Left forelimb (tissue), 1 donor: ENCODE measurements around the gene MUSTN1.

Experiments used
- DNase-seq: peaks from one replicate; pipeline ENCODE4 v3.0.0-alpha.2; 2018; ENCODE audit warnings: low spot score

Gene MUSTN1

GRCh38 chr3:52852419-52852818 is 17.6 kb upstream of the MUSTN1 start:
- no peak for DNase-seq

- no peak for DNase-seq
These were observed 16.5 kb upstream of the MUSTN1 start for GRCh38 chr3:52851348-52851747.

GRCh38 chr3:52849656-52850055 is 14.8 kb upstream of the MUSTN1 start:
- DNase-seq: no peak

- no peak for DNase-seq
These were observed 13.8 kb upstream of the MUSTN1 start for GRCh38 chr3:52848617-52849016.

GRCh38 chr3:52847726-52848125 is 12.9 kb upstream of the MUSTN1 start:
- no peak for DNase-seq

- DNase-seq: no peak
These were observed 12.4 kb upstream of the MUSTN1 start for GRCh38 chr3:52847241-52847640.

- DNase-seq: no peak
These were observed 11.7 kb upstream of the MUSTN1 start for GRCh38 chr3:52846432-52846965.

- DNase-seq: no peak
These were observed 11.0 kb upstream of the MUSTN1 start for GRCh38 chr3:52845691-52846431.

GRCh38 chr3:52845157-52845556 is 10.3 kb upstream of the MUSTN1 start:
- DNase-seq: no peak

GRCh38 chr3:52844290-52844975 is 9.6 kb upstream of the MUSTN1 start:
- DNase-seq: no peak

GRCh38 chr3:52843881-52844280 is 9.1 kb upstream of the MUSTN1 start:
- DNase-seq: no peak

- no peak for DNase-seq
These were observed 8.5 kb upstream of the MUSTN1 start for GRCh38 chr3:52843108-52843865.

GRCh38 chr3:52842424-52842823 is 7.6 kb upstream of the MUSTN1 start:
- DNase-seq: no peak

- no peak for DNase-seq
These were observed 7.1 kb upstream of the MUSTN1 start for GRCh38 chr3:52841981-52842340.

GRCh38 chr3:52841211-52841980 is 6.6 kb upstream of the MUSTN1 start:
- DNase-seq: no peak

- no peak for DNase-seq
These were observed 5.2 kb upstream of the MUSTN1 start for GRCh38 chr3:52839892-52840545.

GRCh38 chr3:52839268-52839575 is 4.4 kb upstream of the MUSTN1 start:
- DNase-seq: no peak

- no peak for DNase-seq
These were observed 3.9 kb upstream of the MUSTN1 start for GRCh38 chr3:52838561-52839267.

GRCh38 chr3:52836986-52837385 is 2.2 kb upstream of the MUSTN1 start:
- DNase-seq: no peak

GRCh38 chr3:52836471-52836845 is 1.6 kb upstream of the MUSTN1 start:
- DNase-seq: no peak
